GM21390 (cell line): ENCODE measurements around the gene COL28A1.
"Not testable (repeated sequence)": the region's sequence is repeated elsewhere in the genome, so short reads cannot be mapped to it uniquely, and the experiment has no call there.

Experiments
- ATAC-seq: cut with Tn5 transposase; IDR thresholded peaks from one replicate; pipeline ENCODE4 v1.9.1; 2021; ENCODE audit not compliant: unreplicated experiment

Gene COL28A1

GRCh38 chr7:7421826-7422225 lies 113.8 kb downstream of the COL28A1 start:
- ATAC-seq = no peak

GRCh38 chr7:7418997-7419396 lies 116.7 kb downstream of the COL28A1 start:
- no peak for ATAC-seq

GRCh38 chr7:7417851-7418250 lies 117.8 kb downstream of the COL28A1 start:
- no peak for ATAC-seq

DNA sequence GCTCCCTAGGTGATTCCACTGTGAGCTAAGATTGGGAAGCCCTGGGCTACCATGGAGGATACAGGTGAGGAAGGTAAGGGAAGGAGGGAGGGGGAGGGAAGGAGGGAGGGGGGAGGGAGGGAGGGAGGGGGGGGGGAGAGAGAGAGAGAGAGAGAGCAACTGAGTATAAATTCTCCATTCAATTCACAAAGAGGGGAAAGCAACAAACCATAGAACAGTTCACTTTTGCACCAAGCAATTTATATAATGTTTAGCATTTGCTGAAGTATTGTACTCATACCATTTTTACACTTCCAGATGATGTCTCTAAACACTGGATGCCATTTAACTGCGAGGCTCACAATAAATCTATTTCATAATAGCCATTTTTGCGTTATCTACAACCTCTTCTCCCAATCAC lies 118.3 kb downstream of the COL28A1 start:
- no peak for ATAC-seq

GRCh38 chr7:7416031-7416858 lies 119.4 kb downstream of the COL28A1 start:
- ATAC-seq = no peak

GRCh38 chr7:7414791-7415603 lies 120.7 kb downstream of the COL28A1 start:
- no peak for ATAC-seq

DNA sequence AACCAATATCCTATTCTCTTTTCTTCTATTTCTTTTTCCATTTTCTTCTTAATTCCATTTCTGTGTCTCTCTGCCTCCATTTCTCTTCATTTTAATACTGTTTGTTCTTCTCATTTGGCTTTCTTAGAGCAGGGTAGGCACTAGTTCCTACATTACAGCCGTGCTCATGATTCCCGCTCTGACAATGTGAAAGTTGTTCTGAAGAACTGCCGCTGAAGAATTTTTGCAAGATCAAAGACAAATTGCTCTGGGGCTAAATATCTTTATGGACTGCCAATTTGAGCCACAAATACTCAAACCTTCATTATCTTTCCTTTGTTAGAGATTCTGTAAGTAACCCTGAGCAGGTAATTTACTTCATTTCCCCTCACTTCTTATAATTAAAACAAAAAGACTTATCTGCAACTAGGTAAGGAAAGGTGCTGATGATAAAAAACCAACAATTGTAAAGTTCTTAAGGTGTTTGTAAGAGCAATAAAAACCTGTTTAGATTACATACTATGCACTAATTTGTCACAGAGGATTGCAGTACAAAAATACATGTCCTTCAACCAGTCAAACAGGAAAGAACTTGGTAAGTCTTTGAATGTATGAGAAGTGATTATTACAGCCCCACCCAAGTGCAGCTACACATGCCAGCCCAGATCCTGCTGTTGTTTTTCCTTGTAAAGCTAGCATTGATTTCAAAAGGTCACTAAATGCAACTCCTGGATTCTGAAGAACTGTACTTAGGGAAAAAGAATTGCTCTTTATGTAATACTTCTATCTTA lies 127.5 kb downstream of the COL28A1 start:
- no peak for ATAC-seq

GRCh38 chr7:7405461-7405860 lies 130.2 kb downstream of the COL28A1 start:
- ATAC-seq = no peak

DNA sequence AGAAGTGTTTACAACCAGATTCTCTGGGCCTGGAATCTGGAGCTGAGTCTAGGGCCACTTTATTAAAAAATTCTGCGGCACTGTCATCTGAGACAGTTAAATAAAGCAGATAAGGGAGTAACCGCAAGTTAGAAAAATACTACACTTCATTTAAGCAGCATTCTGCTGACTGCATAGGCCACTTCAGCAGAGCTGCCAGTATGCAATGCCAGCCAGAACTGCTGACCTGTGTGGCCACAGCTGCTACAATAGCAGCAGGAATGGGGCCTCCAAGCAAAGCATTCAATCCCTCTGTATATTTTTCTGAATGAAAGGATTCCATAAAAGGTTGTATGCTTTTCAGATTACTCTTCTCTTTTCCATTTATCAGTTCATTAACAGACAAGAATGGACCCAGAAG lies 136.0 kb downstream of the COL28A1 start:
- no peak for ATAC-seq

GRCh38 chr7:7395785-7396184 lies 139.9 kb downstream of the COL28A1 start:
- ATAC-seq = no peak

DNA sequence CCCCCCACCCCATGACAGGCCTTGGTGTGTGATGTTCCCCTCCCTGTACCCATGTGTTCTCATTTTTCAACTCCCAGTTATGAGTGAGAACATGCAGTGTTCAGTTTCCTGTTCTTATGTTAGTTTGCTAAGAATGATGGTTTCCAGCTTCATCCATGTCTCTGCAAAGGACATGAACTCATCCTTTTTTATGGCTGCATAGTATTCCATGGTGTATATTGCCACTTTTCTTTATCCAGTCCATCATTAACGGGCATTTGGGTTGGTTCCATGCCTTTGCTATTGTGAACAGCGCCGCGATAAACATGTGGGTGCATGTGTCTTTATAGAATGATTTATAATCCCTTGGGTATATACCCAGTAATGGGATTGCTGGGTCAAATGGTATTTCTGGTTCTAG lies 147.5 kb downstream of the COL28A1 start:
- not testable (repeated sequence) for ATAC-seq

GRCh38 chr7:7385421-7385820 lies 150.3 kb downstream of the COL28A1 start:
- no peak for ATAC-seq

DNA sequence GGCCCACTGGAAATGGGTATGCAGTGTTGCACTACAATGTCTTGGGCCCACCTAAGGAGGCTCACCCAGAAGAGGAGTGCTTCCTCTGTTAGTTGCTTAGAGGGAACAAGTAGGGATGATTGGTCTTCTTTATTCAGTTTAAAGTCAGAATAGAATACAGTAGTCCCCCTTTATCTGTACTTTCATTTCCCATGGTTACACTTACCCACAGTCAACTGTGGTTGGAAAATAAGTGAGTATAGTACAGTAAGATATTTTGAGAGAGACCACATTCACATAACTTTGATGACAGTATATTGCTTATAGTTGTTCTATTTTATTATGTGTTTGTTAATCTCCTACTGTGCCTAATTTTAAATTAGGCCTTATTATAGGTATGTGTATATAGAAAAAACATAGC lies 151.4 kb downstream of the COL28A1 start:
- ATAC-seq = no peak

- ATAC-seq = no peak
Measured at GRCh38 chr7:7375538-7375937, 160.1 kb downstream of the COL28A1 start.

DNA sequence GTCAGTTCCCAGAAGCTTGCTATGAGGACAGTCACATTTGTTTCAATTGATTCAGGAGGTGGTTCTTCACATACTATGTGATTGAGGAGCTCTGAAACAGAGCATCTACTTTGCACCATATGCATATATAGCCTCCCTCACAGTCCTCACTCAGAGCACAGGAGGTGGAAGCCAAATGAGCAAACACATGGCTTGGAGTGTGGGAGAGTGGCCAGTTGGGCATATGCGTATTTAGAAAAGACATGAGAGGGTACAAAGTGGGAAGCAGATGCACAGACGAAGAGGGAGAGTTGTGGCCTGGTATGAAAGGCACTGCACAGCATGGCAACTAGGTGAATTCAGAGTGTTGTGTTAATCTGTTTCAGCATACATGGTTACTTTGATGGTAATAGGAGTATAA lies 165.6 kb downstream of the COL28A1 start:
- no peak for ATAC-seq

DNA sequence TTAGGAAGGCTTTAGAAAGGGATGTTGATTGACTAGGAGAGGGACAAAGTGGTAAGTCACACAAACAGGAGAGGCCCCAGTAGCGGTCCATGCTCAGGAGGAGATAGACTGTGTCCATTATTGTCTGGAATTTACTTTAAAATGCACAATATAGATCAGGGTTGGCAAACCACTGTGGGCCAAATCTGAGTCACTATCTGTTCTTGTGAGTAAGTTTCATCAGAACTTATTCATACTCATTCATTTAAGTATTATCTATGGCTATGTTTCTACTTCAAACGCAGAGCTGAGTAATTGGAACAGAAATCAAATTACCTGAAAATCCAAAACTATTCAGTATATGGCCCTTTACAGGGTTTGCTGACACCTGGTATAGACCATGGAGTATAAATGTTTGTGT lies 166.5 kb downstream of the COL28A1 start:
- no peak for ATAC-seq

- ATAC-seq = no peak
Measured at GRCh38 chr7:7354674-7355073, 181.0 kb downstream of the COL28A1 start.

DNA sequence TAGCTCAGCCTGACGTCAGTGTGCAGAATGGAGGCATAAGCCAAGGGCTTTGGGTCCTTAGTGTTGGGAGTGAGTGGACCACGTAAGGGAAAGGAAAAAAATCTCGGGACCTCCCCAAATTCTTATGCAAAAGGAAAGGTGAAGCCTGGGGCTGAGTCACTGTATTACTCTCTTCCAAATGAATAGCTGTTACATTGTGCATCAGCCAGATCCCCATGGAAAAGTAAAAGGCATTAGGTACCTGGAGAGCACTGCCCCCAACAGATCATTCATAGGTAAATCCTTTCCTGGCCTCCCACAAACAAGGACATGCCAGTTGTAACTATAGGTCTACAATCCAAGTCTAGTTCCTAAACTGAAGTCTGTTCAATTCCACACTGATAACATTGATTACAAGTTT lies 182.8 kb downstream of the COL28A1 start:
- no peak for ATAC-seq

DNA sequence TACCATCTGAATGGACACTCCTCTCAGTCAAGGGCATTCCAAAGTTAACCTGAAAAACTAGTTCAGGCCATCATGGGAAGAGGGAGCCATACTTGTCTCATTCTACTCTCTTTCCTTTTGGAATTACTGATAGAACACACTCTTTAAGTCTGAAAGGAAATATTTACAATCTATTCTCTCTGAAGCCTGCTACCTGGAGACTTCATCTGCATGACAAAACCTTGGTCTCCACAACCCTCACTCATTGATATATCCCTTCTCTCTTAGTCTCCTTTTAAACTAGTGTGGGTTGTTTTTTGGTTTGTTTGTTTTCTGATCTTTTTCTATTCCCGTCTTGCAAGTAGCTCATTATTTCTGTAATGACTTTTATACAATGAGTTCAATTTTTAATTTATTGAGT lies 183.8 kb downstream of the COL28A1 start:
- ATAC-seq = no peak

DNA sequence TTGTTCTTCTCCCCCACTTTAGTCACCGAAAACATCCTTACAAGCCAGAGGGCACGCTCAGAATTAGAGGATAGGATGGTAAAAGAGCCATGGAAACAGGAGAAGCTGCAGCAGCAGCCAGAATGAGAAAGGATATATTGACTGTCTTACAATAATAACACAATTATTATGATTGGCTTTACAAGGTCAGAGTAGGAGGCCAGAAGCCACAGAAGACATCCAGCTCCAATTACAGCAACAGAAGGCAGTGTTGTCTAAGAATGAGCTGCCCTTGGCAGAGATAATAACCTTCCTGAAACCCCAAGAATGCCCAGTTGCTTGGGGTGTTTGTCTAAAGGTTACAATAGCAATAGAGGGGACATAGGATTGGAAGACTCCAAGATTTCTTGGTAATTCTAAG lies 184.5 kb downstream of the COL28A1 start:
- ATAC-seq = no peak

- no peak for ATAC-seq
Measured at GRCh38 chr7:7349156-7349555, 186.5 kb downstream of the COL28A1 start.

GRCh38 chr7:7347045-7347444 lies 188.6 kb downstream of the COL28A1 start:
- ATAC-seq = no peak
